H1 (cell line): ENCODE results near the gene RERE.

Experiments used
- EP300 ChIP-seq, 2 experiments: IDR thresholded peaks; 1 replicate in 1 of 2; 2 replicates in 1 of 2; pipeline ENCODE4 v1.6.1; 2011 to 2012; ENCODE audit warnings: low read depth in 2 of 2, low read length in 2 of 2, mild to moderate bottlenecking in 2 of 2, borderline replicate concordance in 1 of 2, inconsistent platforms in 1 of 2, moderate library complexity in 1 of 2
- JUN ChIP-seq: IDR thresholded peaks from 2 replicates; pipeline ENCODE4 v1.6.1; 2011; ENCODE audit warnings: low read depth, mild to moderate bottlenecking, improper control_type of control experiment, low read length
- TAF1 ChIP-seq: IDR thresholded peaks from 2 replicates; pipeline ENCODE4 v1.6.1; 2011; ENCODE audit warnings: mild to moderate bottlenecking, low read depth, low read length

- no peak for TF ChIP-seq EP300 (IDR thresholded peaks at IDR 0.05; ENCODE audit: borderline replicate concordance in 1 of 2, low read depth in 2 of 2, low read length in 2 of 2)
- no peak for TF ChIP-seq JUN
- TF ChIP-seq TAF1 = no peak
Measured at GRCh38 chr1:8745749-8746390, 71.6 kb downstream of the RERE start.
